Measurements from ENCODE around the gene SNRPD3.
"Not testable (repeated sequence)": the region's sequence is repeated elsewhere in the genome, so short reads cannot be mapped to it uniquely, and the experiment has no call there.

The SNRPD3 gene

DNA sequence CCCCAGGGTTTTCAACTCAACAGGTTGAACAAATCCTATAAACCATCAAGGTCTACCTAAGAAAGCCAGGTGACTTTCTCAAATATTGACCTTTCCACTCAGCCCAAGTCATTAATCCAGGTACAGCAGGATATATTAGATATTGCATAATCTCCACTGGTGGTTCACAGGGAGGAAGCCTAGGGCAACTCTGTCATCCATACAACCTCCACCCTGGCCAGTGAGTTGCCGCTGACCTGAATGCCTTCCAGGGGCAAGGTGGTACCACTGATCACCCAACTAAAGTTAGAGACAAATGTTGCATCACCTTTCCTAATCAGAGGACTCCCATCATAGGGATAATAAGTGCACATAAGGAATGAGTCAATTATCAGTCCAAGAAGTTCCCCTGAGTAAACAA, 23.7 kb upstream of the SNRPD3 start:
- no peak for DNase-seq (ENCODE audit: low read depth in 2 of 2)

DNA sequence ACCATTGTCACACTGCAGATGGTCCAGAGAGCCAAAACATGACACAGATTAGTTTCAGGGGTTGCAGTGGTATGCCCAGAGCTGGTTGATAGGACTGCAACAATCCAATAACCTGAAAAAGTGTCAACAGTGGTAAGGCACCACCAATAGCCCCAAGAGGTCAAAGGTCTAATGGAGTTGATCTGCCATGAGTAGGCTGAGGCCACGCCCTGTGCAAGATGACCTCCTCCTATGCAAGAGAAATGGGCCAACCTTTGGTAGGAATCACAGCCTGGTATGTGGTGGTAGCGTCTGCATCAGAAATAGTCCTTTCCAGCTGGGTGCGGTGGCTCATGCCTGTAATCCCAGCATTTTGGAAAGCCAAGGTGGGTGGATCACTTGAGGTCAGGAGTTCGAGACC, 20.5 kb upstream of the SNRPD3 start:
- no peak for DNase-seq (ENCODE audit: low read depth in 2 of 2)

DNA sequence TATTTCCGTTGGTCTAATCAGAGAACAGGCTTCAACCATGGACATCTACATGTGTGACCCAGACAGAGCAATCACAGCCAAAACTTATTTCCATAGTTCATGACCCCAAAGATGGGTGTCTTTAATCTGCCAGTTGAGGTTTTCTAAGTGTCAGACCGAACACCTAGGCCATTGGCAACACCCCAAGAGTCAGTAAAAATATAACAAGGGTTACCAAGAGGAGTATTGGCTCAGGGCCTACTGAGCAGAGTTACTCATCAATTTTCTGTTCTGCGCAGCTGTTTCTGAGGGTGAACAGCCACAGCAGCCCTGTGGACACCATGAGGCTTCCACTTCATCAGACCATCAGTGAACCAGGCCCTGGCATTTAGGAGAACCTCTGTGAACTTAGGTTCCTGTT, 19.7 kb upstream of the SNRPD3 start:
- DNase-seq (ENCODE audit: low read depth in 2 of 2) = no peak

DNA sequence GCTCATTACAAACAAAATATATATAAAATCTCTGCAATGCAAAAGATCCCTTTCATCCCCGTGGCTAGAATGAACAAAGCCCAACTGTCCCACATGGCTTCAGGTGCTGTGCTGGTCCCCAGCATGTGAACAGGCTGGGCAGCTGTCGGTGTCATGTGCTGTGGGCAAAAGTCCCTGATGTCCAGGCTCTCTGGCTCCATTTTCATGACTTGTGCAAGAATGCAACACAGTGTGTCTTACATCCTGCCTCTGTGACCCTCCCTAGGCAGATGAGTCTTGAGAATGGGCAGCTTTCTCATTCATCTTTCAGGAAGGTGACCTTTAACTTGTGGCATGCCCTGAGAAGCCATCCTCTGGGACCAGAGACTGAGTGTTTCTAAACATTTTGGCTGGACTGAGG, 15.3 kb upstream of the SNRPD3 start:
- DNase-seq (ENCODE audit: low read depth in 2 of 2) = no peak

DNA sequence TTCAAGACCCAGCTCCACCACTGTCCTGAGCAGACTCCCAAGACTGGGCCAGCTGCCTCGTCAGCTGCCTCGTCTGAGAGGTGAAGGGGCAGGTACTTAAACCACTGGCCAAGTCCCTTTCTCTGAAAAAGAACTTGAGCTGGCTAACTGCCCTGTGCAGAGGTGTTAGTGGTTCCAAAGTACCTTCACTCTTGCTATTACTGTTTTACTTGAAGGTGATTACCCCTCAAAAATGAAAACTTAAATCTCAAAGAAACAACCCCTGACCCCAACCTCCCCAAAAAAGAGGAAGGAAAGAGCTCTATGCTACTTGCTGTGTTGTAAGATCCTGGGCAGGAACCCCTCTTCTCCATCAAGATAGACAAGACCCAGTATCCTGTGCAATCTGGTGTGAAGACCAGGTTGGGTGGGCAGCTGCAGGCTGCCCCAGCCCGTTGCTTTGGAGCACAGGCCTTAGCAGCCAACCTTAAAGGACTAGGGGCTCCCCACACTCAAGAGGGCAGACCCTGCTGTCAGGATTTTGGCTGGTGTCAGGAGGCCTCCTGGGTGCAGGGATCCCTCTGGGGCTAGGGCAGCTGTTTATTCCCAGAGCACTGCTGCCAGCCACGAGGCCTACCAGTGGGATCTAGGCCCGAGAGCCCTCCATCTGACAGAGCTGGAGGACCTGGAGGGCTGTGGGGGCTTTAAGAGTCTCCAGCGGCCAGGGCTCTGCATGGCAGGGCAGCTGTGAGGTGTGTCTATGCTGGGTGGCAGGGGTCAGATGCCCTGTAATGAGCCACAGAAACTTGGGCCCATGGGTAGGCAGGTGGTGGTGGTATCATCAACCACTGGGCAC, 13.9 kb upstream of the SNRPD3 start:
- DNase-seq (ENCODE audit: low read depth in 2 of 2) = no peak

DNA sequence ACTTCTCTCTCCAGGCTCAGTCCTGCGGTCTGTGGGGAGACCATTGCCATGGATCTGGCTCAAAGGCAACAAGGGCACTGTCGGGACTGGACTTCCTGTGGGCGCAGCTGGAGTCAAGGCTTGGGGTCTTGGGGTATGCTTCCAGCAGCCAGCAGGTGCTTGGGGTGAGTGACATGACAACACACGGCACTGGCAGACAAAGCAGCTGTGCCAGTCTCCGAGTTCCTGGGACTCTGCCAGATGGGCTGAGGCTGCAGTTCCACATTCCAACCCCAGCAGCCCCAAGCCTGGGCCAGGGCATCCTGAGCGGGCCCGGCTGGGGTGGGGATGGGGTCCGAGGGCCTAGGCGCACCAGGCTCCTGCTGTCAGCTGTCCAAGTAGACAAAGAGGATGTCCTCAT, 13.2 kb upstream of the SNRPD3 start:
- no peak for DNase-seq (ENCODE audit: low read depth in 2 of 2)

DNA sequence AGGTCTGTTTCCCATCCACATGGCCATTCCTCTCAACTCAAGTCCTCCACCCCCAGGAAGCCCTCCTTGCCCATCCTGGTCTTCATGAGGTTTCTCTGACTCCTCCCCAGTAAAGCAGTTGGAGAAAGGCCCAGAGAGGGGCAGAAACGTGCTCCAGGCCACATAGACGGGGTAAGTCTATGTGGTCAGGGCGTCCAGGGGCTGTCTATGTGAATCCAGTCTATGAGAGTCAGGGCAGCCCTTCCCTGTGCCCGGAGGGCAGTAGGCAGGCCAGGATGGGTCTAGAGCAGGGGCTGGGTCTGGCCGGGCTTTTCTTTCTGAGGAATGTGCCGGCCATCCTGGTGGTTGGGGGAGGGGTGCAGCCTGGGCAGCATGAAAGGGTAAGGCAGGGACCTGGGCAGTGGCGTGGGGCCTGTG, 12.6 kb upstream of the SNRPD3 start:
- DNase-seq (ENCODE audit: low read depth in 2 of 2) = no peak

DNA sequence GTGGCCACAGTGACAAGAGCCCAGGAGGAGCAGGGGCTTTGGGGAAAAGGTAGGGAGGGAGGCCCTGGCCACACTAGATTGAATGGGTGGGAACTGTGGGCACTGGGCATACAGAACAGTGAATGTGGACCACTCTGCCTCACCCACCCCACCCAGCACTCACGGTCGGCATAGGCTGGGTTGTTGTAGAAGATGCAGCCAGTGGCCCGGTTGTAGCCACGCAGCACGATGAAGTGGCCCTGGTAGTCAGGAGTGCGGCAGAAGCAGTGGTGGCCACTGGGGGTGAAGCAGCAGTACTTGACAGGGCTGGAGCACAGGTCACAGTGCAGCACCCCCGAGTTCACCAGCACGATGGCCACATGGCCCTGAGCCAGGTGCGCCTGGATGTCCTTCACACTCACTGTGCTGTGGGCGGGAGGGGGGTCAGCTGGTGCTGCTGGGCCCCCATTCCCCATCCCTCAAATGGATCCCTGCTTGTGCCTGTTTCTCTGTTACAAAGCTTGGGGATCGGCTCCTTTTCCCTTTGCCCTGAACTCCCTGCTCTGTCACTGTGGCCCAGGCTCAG, 12.0 kb upstream of the SNRPD3 start:
- no peak for DNase-seq (ENCODE audit: low read depth in 2 of 2)

DNA sequence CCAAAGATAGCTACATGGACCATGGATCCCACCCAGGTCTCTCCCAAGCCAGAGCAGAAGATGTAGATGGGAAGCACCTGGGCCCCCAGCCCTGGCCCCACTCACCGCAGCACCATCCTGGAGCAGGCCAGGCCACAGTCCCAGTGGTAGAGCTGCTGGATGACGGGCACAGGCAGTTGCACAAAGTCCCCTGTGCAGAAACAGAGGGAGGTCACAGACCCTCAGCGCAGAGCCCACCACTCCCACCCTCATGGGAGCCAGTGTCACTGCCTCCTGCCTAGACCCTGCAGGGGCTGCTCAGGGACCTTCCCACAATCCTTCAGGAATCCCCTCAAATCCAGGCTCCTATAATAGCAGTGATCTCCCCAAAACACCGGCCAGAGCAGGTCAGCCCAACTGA, 7.0 kb upstream of the SNRPD3 start:
- no peak for DNase-seq (ENCODE audit: low read depth in 2 of 2)

DNA sequence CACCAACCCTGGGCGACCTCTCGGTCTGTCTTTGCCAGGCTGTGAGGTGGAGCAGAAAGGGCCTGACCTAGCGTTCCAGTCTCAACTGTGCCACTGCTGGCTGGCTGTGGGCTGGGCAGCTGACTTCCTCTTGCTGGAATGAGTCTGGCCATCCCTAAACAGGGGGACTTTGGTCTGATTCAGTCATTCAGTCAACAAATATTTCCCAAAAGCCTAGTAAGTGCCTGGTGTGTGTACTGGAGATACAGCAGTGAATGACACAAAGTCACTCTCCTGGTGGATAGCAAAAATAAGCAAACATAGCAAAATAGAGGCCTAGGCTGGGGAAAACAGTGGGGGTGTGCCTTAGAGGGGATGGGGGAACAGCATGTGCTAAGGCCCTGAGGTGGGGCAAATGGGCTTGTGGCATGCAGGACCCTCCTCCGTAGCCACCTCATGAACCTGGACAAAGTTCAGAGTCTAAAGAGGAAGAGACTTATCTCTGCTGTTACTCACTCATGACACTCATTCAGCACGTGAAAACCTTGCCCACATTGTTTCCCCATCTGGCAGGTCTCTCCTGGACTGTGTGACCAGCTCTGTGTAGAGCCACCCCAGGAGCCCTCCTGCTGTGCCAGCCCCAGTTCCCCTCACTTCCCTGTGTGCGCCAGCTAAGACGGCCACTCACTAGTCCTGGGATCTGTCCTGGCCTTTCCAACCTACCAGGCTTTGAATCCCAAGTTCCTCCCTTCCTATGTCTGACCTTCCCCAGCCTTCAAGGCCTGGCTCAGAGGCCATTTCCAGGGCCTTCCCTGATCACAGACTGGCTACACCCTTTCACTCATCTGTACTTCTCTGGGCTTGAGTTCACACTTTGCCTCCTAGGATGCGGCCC, 5.5 kb upstream of the SNRPD3 start:
- no peak for DNase-seq (ENCODE audit: low read depth in 2 of 2)

DNA sequence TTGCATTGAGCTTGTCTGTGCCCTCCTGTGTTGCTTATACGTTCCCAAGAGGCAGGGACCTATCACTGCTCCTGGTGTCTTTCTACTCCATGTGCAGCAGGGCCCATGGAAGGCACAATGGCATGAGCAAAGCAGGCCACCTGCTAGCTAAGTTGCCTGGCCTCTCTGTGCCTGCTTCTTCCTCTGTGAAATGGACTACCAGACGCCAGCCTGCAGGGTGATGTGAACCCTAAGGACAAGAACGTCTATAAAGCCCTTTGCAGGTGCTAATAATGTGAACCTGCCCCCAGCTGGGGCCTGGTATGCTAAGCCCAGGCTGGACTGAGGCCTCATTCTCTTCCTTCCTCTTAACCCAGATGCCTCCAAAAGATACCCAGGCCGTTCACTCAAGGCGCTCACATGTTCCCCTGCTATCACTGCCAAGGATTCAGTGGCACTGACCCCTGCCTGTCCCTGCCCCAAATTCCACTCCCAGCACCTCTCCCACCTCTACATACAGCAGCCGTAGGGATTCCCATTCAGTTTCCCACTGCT, 4.8 kb upstream of the SNRPD3 start:
- no peak for DNase-seq (ENCODE audit: low read depth in 2 of 2)

DNA sequence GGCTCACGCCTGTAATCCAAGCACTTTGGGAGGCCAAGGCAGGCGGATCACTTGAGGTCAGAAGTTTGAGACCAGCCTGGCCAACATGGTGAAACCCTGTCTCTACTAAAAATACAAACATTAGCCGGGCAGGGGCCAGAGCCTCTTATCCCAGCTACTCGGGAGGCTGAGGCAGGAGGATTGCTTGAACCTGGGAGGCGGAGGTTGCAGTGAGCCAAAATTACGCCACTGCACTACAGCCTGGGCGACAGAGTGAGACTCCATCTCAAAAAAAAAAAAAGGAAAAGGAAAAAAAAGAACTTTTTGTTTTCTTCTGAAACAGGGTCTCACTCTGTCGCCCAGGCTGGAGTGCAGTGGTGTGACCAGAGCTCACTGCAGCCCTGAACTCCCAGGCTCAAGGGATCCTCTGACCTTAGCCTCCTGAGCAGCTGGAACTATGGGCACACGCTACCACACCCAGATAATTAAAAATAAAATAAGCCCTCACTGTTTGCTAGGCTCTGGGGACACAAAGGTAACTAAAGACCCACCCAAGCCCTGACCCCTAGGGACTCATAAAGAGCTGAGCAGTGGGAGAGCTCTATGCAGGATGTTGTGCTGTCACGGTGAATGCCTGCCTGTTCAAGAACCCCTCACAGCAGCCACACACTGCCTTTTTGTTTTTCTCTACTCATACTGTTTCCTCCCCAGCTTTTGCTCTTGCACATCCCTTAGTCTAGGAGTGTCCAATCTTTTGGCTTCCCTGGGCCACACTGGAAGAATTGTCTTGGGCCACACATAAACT, 3.1 kb upstream of the SNRPD3 start:
- DNase-seq (ENCODE audit: low read depth in 2 of 2) = not testable (repeated sequence)

DNA sequence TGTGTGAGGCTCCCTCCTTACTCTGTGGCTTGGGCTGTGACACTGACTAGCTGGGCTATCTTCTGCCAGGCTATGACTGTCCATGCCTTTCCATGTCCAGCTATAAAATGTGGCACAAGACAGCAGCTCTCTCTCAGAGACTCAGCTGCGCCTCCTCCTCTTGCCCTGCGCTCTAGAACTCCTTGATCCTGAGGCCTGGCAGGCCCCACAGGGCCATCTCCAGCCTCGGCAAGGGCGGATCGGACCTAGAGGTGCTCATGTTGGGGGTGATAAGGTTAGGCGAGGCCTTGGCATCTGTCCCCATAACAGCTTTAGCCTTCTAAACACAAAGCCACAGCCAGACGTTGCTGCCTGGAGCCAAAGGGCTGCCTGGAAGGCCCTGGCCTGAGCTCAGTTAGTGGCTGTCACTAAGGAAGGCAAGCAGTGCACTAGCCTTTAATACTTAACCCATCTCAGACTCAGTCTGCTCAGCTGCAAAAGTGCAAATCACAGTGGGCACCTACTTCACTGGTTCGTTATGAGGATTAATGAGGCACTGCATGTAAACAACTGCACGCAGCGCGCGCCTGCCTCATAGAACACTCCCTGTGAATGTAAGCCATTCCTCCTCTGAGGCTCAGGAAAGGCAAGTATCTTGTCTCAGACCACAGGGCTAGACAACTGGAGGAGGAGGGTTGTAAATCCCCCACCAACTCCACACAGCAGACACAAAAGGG, 2.0 kb upstream of the SNRPD3 start:
- no peak for DNase-seq (ENCODE audit: low read depth in 2 of 2)

DNA sequence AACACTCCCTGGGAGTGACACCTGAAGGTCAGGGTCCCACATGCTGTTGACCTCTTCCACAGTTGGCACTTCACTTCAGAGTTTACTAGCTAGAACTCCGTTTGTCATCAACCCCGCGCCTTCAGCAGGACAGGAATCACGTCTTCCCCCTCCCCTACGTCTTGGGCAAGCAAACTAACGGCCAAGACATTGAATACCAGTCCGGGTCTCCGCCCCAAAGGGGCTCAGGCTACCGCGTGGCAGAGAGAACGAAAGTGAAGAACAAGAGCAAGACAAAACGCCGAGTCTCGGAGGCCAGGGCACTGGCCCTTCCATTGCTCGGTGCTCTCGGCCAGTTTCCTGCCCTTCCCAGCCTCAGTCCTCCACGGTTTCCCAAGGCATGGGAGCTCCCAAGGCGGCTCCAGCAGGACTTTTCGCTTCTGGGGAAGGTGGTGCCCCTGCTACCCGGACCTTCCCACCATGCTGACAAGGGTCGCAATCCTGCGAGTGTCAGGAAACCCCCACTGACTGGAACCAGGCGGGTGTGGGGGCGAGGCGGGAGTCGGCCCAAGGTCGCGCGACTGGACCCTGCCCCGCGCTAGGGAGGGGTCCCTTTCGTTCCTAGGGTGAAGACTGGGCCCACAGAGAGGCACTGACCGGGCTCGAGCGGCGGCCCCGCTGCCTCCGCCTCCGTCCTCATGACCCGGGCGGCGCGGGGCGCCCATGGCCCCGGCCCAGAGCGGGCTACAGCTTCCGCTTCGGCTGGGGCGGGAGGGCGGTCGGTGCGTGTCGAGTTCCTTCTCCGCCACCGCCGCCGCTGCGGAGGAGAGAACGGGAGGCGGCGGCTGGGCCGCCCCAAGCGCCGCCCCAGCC, 1.3 kb upstream of the SNRPD3 start, which contains the start of gene GUCD1:
Gene GUCD1 (minus strand): TSS at position 826 of the 852 bp plus-strand sequence. CDS start 147 bp downstream, at position 679.
- DNase-seq (ENCODE audit: low read depth in 2 of 2) = peak; percentile 6 to 7

DNA sequence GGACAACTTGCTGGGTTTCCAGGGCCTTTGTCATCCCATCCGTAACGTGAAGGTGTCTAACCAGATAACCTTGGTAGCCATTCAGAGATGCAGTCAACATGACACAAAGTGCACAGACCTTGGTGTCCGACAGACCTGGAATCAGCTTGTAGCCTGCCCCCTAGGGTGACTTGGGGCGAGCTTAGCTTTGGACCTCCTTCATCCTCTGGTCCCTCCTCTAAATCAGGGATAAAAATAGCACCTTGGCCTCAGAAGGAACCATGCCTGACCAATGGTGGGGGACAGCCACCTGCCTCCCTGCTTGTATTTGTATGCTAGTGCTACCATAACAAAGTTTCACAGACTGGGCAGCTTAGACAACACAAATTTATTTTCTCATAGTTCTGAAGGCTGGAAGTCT, 3.7 kb downstream of the SNRPD3 start:
- DNase-seq (ENCODE audit: low read depth in 2 of 2) = no peak

DNA sequence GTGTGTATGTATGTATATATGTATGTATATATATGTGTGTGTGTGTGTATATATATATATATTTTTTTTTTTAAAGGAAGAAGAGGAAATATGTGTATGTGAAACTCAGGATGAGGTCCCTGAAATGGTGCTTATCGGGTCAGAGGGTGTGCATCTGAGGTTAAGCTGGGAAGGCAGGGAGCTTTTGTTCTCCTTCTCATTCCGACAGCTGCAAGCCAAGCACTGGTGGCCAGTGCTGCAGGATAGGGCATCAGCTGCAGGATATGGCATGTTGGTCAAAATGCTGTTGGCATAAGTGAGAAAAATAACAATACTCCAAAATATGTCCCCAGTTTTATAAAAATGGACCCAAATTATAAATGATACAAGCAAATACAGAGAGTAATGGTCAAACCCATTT, 7.4 kb downstream of the SNRPD3 start:
- no peak for DNase-seq (ENCODE audit: low read depth in 2 of 2)

DNA sequence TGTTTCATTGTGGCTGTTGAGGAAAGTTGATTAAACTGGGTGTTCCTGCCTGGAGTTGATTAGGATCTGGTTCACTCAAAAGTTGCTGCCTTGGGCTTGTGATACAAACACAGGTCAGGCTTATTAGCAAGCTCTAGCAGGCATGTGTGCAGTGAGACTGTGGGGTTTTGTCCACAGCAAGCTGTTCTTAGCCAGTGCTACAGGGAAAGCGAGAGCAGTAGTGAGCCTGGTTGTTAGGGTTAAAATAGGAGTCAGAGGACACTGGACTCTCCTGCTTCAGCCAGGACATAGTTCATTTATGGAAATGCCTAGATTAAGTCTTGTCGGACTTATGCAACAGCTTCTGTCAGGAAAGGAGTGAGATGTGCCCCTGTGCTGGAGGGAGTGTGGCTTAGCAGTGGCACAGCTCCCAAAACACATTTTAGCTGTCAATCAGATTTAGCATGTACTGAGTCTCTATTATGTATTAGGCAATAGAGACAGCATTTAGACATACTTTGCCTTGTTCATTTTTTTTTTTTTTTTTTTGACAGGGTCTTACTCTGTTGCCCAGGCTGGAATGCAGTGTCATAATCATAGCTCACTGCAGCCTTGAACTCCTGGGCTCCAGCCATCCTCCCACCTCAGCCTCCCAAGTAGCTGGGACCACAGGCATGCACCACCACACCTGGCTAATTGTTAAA, 8.7 kb downstream of the SNRPD3 start:
- no peak for DNase-seq (ENCODE audit: low read depth in 2 of 2)

DNA sequence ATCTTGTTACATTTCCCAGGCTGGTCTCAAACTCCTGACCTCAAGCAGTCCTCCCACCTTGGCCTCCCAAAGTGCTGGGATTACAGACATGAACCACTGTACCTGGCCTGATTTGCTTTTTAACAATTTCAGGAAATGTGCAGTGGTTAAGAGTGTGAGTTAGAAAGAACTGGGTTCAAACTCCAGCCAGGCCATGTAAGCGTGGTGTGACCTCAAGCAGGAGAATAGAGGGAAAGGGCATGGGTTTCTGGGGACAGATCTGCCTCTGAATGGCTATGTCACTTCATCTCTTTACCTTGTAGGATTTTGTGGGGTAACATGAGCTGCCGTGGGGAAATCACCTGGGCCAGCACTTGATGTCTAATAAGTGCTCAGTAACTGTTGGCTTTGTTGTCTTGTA, 9.3 kb downstream of the SNRPD3 start:
- no peak for DNase-seq (ENCODE audit: low read depth in 2 of 2)

DNA sequence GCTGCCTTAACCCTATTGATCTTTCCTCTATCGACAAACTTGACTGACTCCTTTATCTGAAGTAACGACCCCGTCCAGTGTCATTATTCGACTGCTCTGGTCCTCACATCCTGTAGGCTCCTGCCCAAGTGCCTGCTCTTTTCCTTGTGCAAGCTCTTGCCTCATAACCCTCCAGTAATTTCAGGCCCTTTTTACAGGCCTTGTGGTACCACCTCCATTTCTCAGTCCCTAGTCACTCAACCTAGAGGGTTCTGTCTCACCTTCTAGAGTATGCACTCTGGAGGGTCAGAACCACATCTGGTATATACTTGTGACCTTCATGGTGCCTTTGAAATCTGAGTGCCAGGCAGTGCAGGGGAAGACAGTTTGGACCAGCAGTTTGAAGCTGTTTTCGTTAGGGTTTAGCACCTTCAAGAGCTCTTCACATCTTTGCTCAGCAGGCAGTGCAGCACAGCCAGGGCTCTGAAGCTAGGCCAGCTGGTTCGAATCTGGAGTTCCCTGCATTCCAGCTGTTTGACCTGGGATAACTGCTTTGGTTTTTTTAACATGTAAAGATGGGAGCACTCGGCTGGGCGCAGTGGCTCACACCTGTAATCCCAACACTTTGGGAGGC, 11.2 kb downstream of the SNRPD3 start:
- DNase-seq (ENCODE audit: low read depth in 2 of 2) = no peak
